ENCODE data around the gene ITFG1.
"Not testable (repeated sequence)": the region's sequence is repeated elsewhere in the genome, so short reads cannot be mapped to it uniquely, and the experiment has no call there.

Gene ITFG1

GRCh38 chr16:47408491-47408890 is 52.4 kb downstream of the ITFG1 start:
- DNase-seq: no peak

GRCh38 chr16:47395733-47396498 is 64.9 kb downstream of the ITFG1 start:
- no peak for DNase-seq

- DNase-seq: peak; percentile 11 to 30
Observed at GRCh38 chr16:47392081-47392480, 68.8 kb downstream of the ITFG1 start.

- DNase-seq: no peak
Observed at GRCh38 chr16:47388705-47389104, 72.2 kb downstream of the ITFG1 start.

GRCh38 chr16:47387026-47387734 is 73.7 kb downstream of the ITFG1 start:
- DNase-seq: no peak

- DNase-seq: no peak
Observed at GRCh38 chr16:47386201-47386718, 74.6 kb downstream of the ITFG1 start.

GRCh38 chr16:47382362-47382761 is 78.5 kb downstream of the ITFG1 start:
- DNase-seq: no peak

- DNase-seq: no peak
Observed at GRCh38 chr16:47377154-47377553, 83.7 kb downstream of the ITFG1 start.

GRCh38 chr16:47375423-47375822 is 85.4 kb downstream of the ITFG1 start:
- DNase-seq: no peak

- no peak for DNase-seq
Observed at GRCh38 chr16:47374629-47375028, 86.2 kb downstream of the ITFG1 start.

- DNase-seq: no peak
Observed at GRCh38 chr16:47371271-47372014, 89.4 kb downstream of the ITFG1 start.

GRCh38 chr16:47370536-47370935 is 90.3 kb downstream of the ITFG1 start:
- DNase-seq: no peak

- DNase-seq: no peak
Observed at GRCh38 chr16:47366228-47366627, 94.6 kb downstream of the ITFG1 start.

- no peak for DNase-seq
Observed at GRCh38 chr16:47363761-47364160, 97.1 kb downstream of the ITFG1 start.

GRCh38 chr16:47359478-47359877 is 101.4 kb downstream of the ITFG1 start:
- DNase-seq: no peak

GRCh38 chr16:47358816-47359215 is 102.0 kb downstream of the ITFG1 start:
- no peak for DNase-seq

- DNase-seq: not testable (repeated sequence)
Observed at GRCh38 chr16:47349029-47349428, 111.8 kb downstream of the ITFG1 start.

GRCh38 chr16:47347021-47347696 is 113.7 kb downstream of the ITFG1 start:
- not testable (repeated sequence) for DNase-seq

- no peak for DNase-seq
Observed at GRCh38 chr16:47342055-47342454, 118.8 kb downstream of the ITFG1 start.

GRCh38 chr16:47330562-47330961 is 130.3 kb downstream of the ITFG1 start:
- not testable (repeated sequence) for DNase-seq

GRCh38 chr16:47324309-47324708 is 136.6 kb downstream of the ITFG1 start:
- not testable (repeated sequence) for DNase-seq

GRCh38 chr16:47323241-47323640 is 137.6 kb downstream of the ITFG1 start:
- no peak for DNase-seq
